Right ventricle myocardium superior (tissue), 1 donor: Measurements from ENCODE around the gene LMTK2. TPM values are rescaled to one million over a fixed set of nuclear protein-coding genes. Genes with fewer than 3 reads are reported as not detected.
"Not testable (repeated sequence)": the region's sequence is repeated elsewhere in the genome, so short reads cannot be mapped to it uniquely, and the experiment has no call there.

Source experiments
- ATAC-seq: fragments of 200-7000 bp; cut with Tn5 transposase; one replicate; pipeline ENCODE4 v1.9.1; 2020; ENCODE audit warnings: mild to moderate bottlenecking; ENCODE audit not compliant: poor library complexity
- DNase-seq: peaks from one replicate; pipeline ENCODE4 v3.0.0-alpha.2; 2020
- intact Hi-C: fragments of 100-400 bp; cut with DNase I; formaldehyde crosslinking; loops from one replicate; pipeline ENCODE4 v1.11.2; 2022
- total RNA-seq: library from RNA; stranded (reverse); fragmentation: NEBNext Ultra II Directional; extraction: Animal tissue kit (Norgen Biotek cat#: 25700); gene quantifications from one replicate; pipeline ENCODE4 v1.2.1, GENCODE V29; 2021
- donor health status: DM: no; HTN: yes; CAD: no; lungs with severe emphysema.

Gene LMTK2
- total RNA-seq, 1 donor from 2014 or later, result 20.3 TPM

DNA sequence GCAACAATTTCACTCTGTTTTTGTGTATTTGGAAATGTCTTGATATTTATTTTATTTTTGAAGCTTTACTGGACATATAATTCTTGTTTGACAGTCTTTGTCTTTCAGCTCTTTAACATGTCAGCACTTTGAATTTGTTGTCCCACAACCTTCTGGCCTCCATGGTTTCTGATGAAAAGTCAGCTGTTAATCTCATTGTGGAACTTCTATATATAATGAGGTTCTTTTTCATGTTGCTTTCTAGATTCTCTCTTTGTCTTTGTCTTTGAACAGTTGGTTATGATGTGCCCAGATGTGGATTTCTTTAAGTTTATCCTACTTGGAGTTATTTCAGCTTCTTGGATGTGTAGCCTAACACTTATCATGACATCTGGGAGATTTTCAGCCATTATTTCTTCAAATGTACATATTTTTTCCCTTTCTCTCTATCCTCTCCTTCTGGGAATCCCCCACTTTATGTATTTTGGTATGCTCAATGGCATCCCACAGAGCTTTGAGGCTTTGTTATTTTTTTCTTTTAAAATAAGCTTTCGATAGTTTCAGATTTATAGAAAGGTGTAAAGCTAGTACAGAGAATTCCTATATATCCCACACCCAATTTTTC is 9.5 kb upstream of the LMTK2 start:
- no peak for ATAC-seq
- intact Hi-C loops, result no loop called here
- DNase-seq, result no peak

DNA sequence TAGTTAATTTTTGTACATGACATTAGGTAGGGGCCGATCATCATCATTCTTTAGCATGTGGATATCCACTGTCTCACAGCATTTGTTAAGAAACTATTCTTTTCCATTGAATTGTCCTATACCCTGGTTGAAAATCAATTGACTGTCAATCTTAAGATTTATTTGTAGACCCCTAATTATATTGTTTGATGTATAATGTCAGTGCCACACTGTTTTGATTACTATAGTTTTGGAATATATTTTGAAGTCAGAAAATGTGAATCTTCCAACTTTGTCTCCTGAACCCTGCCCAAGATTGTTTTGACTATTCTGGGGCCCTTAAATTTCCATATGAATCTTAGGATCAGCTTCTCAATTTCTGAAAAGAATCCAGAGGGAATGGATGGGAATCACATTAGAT is 6.6 kb upstream of the LMTK2 start:
- no peak for DNase-seq
- intact Hi-C loops, result no loop called here
- no peak for ATAC-seq

DNA sequence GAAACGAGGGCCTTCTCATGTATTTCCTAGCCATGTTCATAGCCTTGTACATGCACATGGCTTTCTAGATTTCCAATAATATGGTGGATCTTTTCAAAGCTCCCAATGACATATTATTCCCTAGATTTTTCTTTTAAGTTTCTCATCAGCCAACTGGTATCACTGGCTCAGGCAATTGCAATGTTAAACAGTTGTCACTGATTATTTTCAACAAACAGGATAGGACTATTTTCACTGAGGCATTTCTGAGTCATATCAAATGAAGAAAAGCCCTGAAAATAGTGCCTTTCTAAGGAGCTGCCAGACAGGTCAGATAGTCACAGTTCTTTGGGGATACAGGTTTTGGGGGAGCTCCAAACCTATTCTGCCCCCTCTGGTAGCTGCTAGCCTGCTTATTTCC is 4.5 kb upstream of the LMTK2 start:
- intact Hi-C loops, result no loop called here
- no peak for ATAC-seq
- no peak for DNase-seq

DNA sequence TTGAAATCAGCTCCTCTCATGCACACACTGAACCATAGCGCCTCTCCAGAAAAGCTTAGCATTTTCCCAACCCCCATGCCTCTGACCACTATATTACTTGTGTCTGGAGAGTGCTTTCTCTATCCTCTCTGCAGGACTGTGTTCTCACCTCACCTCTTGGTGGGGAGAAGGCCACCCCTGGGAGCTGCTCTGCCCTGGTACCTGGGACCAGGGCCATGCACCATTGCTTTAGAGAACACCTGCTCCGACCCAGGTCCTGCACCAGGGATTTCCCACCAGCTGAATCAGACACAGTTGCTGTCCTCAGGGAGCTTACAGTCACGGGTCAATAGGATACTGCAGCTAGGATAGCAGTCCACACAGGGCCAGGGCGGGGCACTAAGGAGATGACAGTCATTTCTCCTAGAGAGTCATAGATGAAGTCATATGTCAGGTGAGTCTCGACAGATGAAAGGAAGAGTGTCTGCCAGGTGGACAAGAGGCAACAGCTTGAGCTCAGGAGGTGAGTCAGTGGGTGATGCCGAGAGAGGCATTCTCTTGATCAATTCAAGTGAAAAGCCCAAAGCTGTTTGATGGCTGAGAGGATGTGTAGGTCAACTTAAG is 619 bp upstream of the LMTK2 start:
- ATAC-seq (no peak), DNase-seq (no peak)
- intact Hi-C loops, result loop anchor here (1.0 kb wide), 1 partner anchor 62 kb away; no protein-coding TSS in a partner anchor

DNA sequence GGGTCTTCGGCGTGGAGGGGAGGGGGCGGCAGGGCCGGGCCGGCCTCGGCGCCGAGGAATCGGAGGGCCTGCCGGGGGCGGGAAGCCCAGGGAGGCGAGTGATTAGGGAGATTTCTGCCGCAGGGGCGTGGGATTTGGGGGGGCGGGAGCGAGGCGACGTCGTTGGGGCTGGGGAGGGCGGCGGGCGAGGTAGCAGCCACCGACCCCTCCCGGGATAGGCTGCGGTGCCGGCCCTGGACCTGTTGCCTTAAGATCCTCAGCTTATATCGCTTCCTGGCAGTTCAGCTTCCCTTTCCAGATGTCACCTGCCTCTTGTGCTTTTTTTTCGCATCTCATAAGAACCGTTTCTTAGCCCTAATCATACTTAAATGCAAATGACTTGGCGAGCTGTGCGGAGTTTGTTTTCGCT is 655 bp downstream of the LMTK2 start:
- intact Hi-C loops, result no loop called here
- DNase-seq (no peak), ATAC-seq (peak; percentile 16)

DNA sequence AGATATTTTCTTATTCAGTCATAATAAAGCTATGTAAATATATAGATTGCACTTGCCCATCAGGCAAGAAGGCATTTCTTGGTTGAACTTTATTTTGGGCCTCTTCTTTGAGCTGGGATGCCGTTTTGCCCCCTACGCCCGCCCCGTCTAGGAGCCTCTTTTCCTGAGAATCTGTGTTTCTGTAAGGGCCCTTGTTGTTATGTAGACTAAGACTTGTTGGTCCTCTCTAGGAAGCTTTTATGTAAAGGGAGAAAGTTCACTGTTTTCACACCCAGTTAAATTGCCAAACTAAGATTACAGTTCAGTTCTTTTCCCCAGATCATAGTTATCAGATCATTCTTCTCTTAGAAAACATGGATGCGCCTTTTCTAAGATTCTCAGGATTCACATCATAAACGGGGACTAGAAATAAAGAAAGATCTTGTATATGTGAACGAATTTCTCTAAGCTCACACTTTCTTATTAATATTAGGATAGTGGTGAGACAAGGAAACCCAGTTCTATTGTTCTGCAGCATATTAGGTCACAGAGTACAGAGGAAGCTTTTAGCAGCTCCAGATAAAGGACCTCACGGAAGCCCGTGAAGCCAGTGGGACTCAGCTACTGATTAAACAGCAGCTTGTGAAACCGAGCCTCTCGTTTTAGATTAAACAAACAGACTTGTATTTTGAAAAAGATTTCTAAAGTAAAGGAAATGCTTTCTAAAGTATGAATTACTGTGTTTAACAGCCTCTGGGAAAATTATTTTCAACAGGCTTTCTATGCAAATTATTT is 3.8 kb downstream of the LMTK2 start:
- intact Hi-C loops, result no loop called here
- ATAC-seq (peak; percentile 55), DNase-seq (no peak)

DNA sequence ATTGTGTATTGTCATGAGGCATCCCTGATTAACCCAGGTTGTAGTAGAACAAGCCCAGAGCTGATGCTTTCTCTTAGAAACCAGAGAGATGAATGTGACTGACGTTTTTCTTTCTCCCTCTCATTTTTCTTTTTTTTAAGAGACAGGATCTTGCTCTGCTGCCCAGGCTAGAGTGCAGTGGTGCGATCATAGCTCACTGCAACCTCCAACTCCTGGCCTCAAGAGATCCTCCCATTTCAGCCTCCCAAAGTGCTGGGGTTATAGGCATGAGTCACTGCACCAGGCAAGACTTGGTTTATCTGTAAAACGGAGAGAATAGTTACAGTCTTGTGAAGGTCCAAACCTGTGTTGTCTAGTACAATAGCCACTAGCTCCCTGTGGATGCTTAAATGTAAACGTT is 5.4 kb downstream of the LMTK2 start:
- ATAC-seq (no peak), DNase-seq (no peak)
- intact Hi-C loops, result no loop called here

DNA sequence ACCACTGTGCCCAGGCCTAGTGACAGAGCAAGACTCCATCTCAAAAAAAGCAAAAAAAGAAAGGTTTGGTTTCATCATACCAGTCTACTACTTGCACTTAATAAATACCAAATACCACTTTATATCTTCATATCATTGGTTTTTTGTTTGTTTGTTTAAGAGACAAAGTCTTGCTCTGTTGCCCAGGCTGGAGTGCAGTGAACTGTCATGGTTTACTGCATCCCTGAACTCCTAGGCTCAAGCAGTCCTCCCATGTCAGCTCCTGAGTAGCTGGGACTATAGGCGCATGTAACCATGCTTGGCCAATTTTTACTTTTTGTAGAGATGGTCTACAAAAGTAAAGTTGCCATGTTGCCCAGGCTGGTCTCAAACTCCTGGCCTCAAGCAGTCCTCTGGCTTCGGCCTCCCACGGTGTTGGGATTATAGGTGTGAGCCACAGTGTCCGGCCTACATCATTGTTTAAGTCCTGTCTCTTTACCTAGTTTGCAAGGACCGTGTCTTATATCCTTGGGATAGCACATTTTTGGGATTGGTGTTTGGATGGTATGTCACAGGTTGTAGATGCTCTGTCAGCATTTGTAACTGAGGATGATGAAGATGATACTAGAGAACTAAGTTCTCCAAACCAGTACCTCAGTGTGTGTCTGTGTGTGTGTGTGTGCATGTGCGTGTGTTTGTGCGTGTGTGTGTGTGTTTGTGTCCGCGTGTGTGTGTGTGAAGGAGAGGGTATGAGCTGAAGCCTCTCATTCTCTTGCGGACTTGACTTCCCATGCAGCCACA is 9.3 kb downstream of the LMTK2 start:
- ATAC-seq (no peak), DNase-seq (no peak)
- intact Hi-C loops, result no loop called here

DNA sequence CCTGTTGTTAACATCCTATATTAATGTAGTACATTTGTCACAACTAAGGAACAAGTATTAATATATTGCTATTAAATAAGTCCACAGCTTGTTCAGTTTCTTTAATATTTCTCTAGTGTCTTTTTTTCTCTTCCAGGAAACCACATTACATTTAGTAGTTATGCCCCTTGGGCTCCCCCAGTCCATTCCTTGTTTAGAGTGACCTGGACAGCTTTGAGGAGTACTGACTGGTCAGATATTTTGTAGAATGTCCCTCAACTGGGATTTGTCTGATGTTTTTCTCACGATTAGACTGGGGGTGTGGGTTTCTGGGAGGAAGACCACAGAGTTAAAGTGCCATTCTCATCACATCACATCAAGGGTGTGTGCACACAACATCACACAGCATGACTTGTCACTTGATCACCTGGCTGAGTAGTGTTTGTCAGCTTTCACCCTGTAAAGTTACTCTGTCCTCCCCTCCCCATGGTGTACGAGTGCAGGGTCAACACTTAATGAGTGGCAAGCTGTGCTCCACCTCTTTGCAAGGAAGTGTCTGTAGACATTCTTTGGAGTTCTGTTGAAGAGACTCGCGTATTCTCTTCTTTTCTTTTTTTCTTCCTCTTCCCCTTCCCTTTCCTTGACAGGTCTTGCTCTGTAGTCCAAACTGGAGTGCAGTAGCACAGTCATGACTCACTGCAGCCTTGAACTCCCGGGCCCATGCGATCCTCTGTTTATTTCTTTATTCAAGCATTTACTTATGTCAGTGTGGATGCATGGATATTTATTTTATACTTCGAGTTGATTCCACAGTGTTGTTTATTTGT is 10.2 kb downstream of the LMTK2 start:
- ATAC-seq (no peak), DNase-seq (no peak)
- intact Hi-C loops, result no loop called here

DNA sequence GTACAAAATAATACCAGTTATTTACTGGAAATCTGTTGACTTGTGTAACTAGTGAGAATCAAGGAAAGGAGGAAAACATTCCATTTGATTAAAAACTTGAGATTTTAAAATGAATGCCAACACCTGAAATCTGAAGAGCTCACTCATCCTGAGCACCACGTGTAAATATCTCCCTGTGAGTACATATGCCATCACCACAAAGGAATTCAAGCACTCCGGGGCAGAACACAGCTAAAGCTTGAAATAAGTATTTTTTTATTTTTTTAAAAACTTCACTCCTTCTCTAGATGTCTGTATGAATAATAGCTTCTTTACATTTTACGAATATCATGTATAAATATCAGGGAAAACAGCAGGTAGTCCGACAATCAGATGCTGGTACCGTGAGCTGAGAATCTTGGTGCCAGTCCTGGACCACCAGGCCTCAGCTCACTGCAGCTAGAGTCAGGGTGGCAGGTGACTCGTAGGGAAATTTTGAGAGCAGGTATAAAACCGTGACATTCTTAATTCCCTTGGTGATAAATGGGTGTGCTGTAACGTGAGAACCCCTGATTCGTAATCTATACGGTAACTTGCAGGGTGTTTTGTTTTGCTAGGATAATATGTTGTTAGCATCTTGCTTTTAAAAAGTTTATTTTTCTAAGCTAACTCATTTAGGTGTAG is 12.7 kb downstream of the LMTK2 start:
- intact Hi-C loops, result no loop called here
- ATAC-seq (peak; percentile 42), DNase-seq (no peak)

DNA sequence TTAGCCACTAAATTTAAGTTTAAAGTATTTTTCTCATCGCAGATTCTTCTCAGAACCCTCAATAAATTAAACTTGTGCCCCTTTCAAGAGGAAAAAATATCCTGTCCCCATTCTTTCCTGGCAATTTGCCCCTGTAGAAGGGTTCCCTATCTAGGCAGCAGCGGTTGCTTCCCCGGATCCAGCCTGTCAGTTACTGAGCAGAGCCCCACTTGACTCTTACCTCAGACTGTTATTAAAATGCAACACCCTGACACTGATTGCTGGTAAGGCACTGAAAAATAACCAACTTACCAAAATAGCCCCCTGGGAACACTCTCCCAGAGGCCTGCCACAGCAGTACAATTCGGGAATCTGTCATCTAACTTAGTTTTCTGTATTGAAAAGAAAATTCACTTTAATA is 13.9 kb downstream of the LMTK2 start:
- DNase-seq (no peak), ATAC-seq (peak; percentile 88)
- intact Hi-C loops, result no loop called here

DNA sequence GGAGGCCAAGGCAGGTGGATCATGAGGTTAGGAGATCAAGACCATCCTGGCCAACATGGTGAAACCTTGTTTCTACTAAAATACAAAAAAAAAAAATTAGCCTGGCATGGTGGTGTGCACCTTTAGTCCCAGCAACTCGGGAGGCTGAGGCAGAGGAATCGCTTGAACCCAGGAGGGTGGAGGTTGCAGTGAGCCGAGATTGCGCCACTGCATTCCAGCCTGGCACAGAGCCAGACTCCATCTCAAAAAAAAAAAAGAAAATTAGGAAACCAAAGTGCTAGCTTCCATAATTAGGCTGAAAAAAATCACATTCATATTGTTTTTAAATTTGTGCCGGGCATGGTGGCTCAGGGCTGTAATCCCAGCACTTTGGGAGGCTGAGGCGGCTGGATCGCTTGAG is 14.7 kb downstream of the LMTK2 start:
- intact Hi-C loops, ATAC-seq, DNase-seq: not testable (repeated sequence)

DNA sequence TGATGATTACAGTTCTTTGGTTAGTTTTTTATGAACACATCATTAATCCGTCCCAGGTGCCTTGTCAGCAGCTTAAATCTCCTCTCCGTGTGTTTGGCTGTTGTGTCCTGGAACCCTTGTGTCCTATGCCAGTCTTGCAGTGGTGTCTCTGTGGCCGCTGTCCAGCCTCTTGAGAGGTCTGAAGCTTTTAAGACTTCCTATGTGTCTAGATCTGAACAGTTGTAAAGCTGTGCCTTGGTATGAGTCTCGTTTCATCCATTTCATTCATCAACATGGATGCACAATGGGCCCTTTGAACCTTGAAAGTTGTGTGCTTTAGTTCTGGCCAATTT is 16.7 kb downstream of the LMTK2 start:
- intact Hi-C loops, result no loop called here
- DNase-seq (no peak), ATAC-seq (no peak)

DNA sequence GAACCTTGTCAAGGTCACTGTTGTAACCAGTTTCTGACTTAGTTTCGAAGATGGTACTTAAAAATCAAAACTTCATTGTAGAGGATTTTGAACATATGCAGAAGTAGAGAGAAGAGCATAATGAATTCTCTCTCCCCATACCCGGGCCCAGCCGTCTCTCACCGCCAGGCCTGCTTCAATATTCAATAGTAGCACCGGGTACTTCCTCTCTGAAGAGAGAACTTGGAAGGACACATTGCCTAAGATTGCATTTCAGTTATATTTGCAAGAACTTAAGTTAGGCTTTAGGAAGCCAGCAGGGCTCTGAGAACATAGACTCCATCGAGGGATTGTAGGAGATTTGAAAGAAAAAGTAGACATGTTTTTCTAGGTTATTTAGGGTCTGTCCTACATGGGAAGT is 19.1 kb downstream of the LMTK2 start:
- intact Hi-C loops, result no loop called here
- ATAC-seq (no peak), DNase-seq (no peak)

DNA sequence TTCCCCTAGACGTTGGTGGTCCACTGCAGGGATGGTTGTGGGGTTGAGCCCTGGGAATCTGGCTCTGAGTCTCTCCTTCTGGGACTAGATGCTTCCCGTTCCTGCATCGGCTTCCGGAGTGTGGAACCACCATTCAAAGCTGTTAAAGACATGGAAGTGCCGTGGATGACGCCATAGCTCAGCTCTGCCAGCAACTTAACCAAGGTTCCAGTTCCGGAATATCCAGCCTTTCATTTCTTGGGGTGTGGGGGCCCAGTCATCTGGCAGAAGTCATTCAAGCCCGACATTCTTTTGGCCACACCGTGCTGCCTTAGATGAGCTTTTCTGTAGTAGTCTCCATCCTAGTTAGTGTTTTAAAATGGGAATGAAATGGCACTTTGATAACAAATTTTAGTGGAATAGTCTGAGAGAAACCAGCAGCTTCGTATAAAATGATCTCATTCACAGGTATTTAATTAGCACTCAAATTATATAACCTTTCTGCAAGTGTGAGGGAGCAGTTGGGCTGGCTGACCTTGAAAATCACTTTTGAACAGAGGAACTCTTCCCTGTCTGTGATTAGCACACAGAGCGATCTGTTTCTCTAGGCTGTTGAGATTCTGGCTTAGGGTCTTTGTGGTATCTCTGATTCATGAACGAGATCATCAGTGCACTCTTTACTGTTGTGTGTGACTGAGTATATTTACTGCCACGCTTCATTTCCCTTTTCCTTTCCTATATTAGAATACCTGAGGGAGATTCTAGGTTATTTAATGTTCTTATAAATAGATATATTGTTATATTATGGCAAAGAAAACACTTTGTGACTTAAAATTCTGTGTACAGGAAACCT is 19.9 kb downstream of the LMTK2 start:
- DNase-seq, result no peak
- ATAC-seq, result peak; percentile 70
- intact Hi-C loops, result no loop called here

DNA sequence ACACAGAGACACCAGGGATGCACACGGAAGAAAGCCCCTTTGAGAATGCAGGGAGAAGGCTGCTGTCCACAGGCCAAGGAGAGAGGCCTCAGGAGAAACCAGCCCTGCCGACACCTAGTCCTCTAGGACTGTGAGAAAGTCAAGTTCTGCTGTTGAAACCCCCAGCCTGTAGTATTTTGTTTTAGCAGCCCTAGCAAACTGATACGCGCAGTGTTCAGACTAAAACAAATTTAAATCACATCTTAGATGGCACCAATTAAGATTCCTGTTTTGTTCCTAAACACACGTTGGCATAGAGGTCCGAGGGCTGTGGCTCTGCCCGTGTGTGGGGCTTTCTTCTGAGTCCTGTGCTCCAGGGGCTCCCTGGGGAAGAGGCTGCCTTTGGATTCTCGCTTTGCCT is 21.7 kb downstream of the LMTK2 start:
- no peak for ATAC-seq

DNA sequence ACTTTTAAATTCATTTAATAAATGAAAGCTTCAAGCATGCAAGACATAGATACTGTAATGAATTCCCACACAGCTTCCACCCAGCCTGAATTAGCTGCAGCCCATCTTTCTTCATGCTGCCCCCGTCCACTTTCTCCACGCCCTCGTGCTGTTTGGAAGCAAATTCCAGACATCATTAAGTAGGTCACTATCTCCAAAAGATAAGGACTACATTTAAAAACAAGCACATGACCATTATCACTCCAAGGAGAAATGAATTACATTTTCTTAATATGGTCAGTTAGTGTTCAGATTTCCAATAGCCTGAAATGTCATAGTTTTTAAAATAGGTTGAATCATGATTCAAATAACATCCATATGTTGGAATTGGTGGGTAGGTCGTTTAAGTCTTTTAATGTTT is 24.3 kb downstream of the LMTK2 start:
- ATAC-seq, result no peak
- intact Hi-C loops, result no loop called here
- DNase-seq, result no peak

More for the DNA sequence above, 21.7 kb downstream of the LMTK2 start:
- intact Hi-C loops, result no loop called here
- no peak for DNase-seq
